Caco-2 (cell line): ENCODE results near the gene RANBP3. TPM values are rescaled to one million over a fixed set of nuclear protein-coding genes. Genes with fewer than 3 reads are reported as not detected.
"Not testable (repeated sequence)": the region's sequence is repeated elsewhere in the genome, so short reads cannot be mapped to it uniquely, and the experiment has no call there.

Source experiments
- BruUV-seq: library from RNA; stranded (reverse); fragments of 400-500 nt; replicated peaks from 2 replicates; lab custom pipeline; 2021; lab: Mats Ljungman, UMichigan
- CTCF ChIA-PET: fragments of 300-600 bp; sonication (Branson Sonifier 250); formaldehyde crosslinking; loops from one replicate; lab custom pipeline; 2022; ENCODE audit warnings: antibody characterized with exemption; lab: Charles Lee
- POLR2A ChIA-PET: fragments of 300-600 bp; sonication (Branson Sonifier 250); formaldehyde crosslinking; loops from one replicate; lab custom pipeline; 2022; ENCODE audit warnings: antibody characterized with exemption; lab: Charles Lee
- DNase-seq, 2 experiments: peaks; one replicate each; pipeline versions ENCODE4 v3.0.0 to v3.0.0-alpha.2; 2020 to 2022
- H3K27me3 ChIP-seq: replicated peaks from 2 replicates; pipeline ENCODE4 v1.6.0; 2011; ENCODE audit warnings: low read length; ENCODE audit not compliant: control insufficient read depth, insufficient read depth
- H3K36me3 ChIP-seq: 2 replicates; pipeline ENCODE4 v1.5.1; 2011; ENCODE audit warnings: low read length; ENCODE audit not compliant: control insufficient read depth, insufficient read depth
- H3K4me1 ChIP-seq: fragments of 250-450 bp; sonication (Bioruptor Pico); 2 replicates; pipeline ENCODE4 v1.5.1; 2020; ENCODE audit warnings: mild to moderate bottlenecking
- H3K4me3 ChIP-seq: 2 replicates; pipeline ENCODE4 v1.5.1; 2011; ENCODE audit warnings: low read depth, mild to moderate bottlenecking, control low read depth, low read length
- H3K9me3 ChIP-seq: fragments of 250-450 bp; sonication (Bioruptor Pico); 2 replicates; pipeline ENCODE4 v1.5.1; 2020; ENCODE audit warnings: mild to moderate bottlenecking, moderate library complexity
- H3K27ac Mint-ChIP-seq: one replicate; pipeline ENCODE4 v1.8.0; 2022; ENCODE audit warnings: mixed read lengths; ENCODE audit not compliant: unreplicated experiment
- H3K27me3 Mint-ChIP-seq: one replicate; pipeline ENCODE4 v1.8.0; 2022; ENCODE audit warnings: mixed read lengths; ENCODE audit not compliant: insufficient read depth, unreplicated experiment
- H3K36me3 Mint-ChIP-seq: one replicate; pipeline ENCODE4 v1.8.0; 2022; ENCODE audit warnings: mild to moderate bottlenecking, mixed read lengths; ENCODE audit not compliant: insufficient read depth, unreplicated experiment
- H3K4me1 Mint-ChIP-seq: one replicate; pipeline ENCODE4 v1.8.0; 2022; ENCODE audit warnings: low read depth, mixed read lengths; ENCODE audit not compliant: unreplicated experiment
- H3K4me3 Mint-ChIP-seq: one replicate; pipeline ENCODE4 v1.8.0; 2022; ENCODE audit warnings: mild to moderate bottlenecking, moderate library complexity, mixed read lengths; ENCODE audit not compliant: unreplicated experiment
- H3K9me3 Mint-ChIP-seq: one replicate; pipeline ENCODE4 v1.8.0; 2022; ENCODE audit warnings: mixed read lengths; ENCODE audit not compliant: unreplicated experiment
- CTCF ChIP-seq, 2 experiments: fragments of 200-600 bp in 1 of 2; IDR thresholded peaks; 1 replicate in 1 of 2; 2 replicates in 1 of 2; pipeline versions ENCODE4 v1.5.1 to v1.8.0; 2011 to 2022; ENCODE audit warnings: antibody characterized with exemption in 1 of 2, control low read depth in 1 of 2, inconsistent platforms in 1 of 2, low read depth in 1 of 2, low read length in 1 of 2, mild to moderate bottlenecking in 1 of 2, moderate library complexity in 1 of 2; ENCODE audit not compliant: insufficient read depth in 1 of 2, severe bottlenecking in 1 of 2, unreplicated experiment in 1 of 2
- intact Hi-C: fragments of 100-400 bp; cut with micrococcal nuclease; formaldehyde crosslinking; loops from one replicate; pipeline ENCODE4 v1.10.0; 2022; ENCODE audit not compliant: unreplicated experiment
- total RNA-seq: library from RNA; stranded (reverse); gene quantifications from 2 replicates; pipeline ENCODE4 v1.2.3, GENCODE V29; 2022

Gene RANBP3
- total RNA-seq, 1 experiment from 2014 or later, result 90.4 TPM

GRCh38 chr19:5987077-5987818, 9.3 kb upstream of the RANBP3 start:
- Mint-ChIP-seq H3K9me3 (no peaks in the 10 kb centered on the region), H3K4me3 (peak overlapping the region; percentile 39), H3K36me3 (no peaks in the 10 kb centered on the region), H3K4me1 (peaks cover 15% of the 10 kb centered on the region), H3K27ac (peak overlapping the region; percentile 11), H3K27me3 (no peaks in the 10 kb centered on the region)
- Histone ChIP-seq H3K4me1 (peaks cover 7% of the 10 kb centered on the region), H3K4me3 (no peak overlapping the region), H3K9me3 (no peaks in the 10 kb centered on the region), H3K27me3 (no peaks in the 10 kb centered on the region), H3K36me3 (no peaks in the 10 kb centered on the region)
- POLR2A ChIA-PET, result interaction anchor here (0.5 kb wide), 1 partner anchor 10 kb away, joined by 3 read pairs; no protein-coding TSS in a partner anchor
- peak; percentile 84 to 85 for DNase-seq
- intact Hi-C loops, result loop anchor here (1.0 kb wide), 3 partner anchors 35 to 138 kb away; no protein-coding TSS in a partner anchor
- CTCF ChIA-PET, result interaction anchor here (0.5 to 4.1 kb wide), 21 partner anchors 9 to 785 kb away, joined by 3 to 44 read pairs (median 3); partner anchors contain the start of genes NDUFA11, RANBP3 and VAV1
- no TSS peak for BruUV-seq
- TF ChIP-seq CTCF (IDR thresholded peaks at IDR 0.05; ENCODE audit: insufficient read depth in 1 of 2, low read depth in 1 of 2, low read length in 1 of 2, severe bottlenecking in 1 of 2, unreplicated experiment in 1 of 2), result peak; percentile 78 to 85

GRCh38 chr19:5985837-5986236, 7.9 kb upstream of the RANBP3 start:
- H3K27ac Mint-ChIP-seq, H3K27me3 ChIP-seq, intact Hi-C loops, DNase-seq, H3K27me3 Mint-ChIP-seq, H3K9me3 ChIP-seq, H3K9me3 Mint-ChIP-seq, H3K4me3 ChIP-seq, H3K4me3 Mint-ChIP-seq, BruUV-seq, H3K36me3 ChIP-seq, POLR2A ChIA-PET, H3K36me3 Mint-ChIP-seq, H3K4me1 ChIP-seq: not testable (repeated sequence)
- H3K4me1 Mint-ChIP-seq, result peaks cover 15% of the 10 kb centered on the region
- CTCF ChIA-PET, result interaction anchor here (0.6 to 0.9 kb wide), 2 partner anchors 36 to 189 kb away, joined by 3 to 6 read pairs; no protein-coding TSS in a partner anchor

- no TSS peak for BruUV-seq
- Mint-ChIP-seq H3K4me1 (peaks cover 15% of the 10 kb centered on the region), H3K36me3 (no peaks in the 10 kb centered on the region), H3K9me3 (no peaks in the 10 kb centered on the region), H3K4me3 (no peak overlapping the region), H3K27ac (no peak overlapping the region), H3K27me3 (no peaks in the 10 kb centered on the region)
- TF ChIP-seq CTCF (IDR thresholded peaks at IDR 0.05; ENCODE audit: insufficient read depth in 1 of 2, low read depth in 1 of 2, low read length in 1 of 2, severe bottlenecking in 1 of 2, unreplicated experiment in 1 of 2), result no peak
- Histone ChIP-seq H3K4me3 (no peak overlapping the region), H3K4me1 (peaks cover 7% of the 10 kb centered on the region), H3K27me3 (no peaks in the 10 kb centered on the region), H3K36me3 (no peaks in the 10 kb centered on the region), H3K9me3 (no peaks in the 10 kb centered on the region)
- ChIA-PET CTCF (interaction anchor here (1.0 to 2.1 kb wide), 3 partner anchors 17 to 63 kb away, joined by 3 to 7 read pairs (median 6); no protein-coding TSS in a partner anchor), POLR2A (no interaction called here)
- DNase-seq, result no peak
- intact Hi-C loops, result no loop called here
These were observed 7.3 kb upstream of the RANBP3 start for GRCh38 chr19:5985098-5985783.
